Kidney (tissue), 14 donors: ENCODE measurements around the gene OLA1. TPM values are rescaled to one million over a fixed set of nuclear protein-coding genes. Genes with fewer than 3 reads are reported as not detected.

Experiments
- DNase-seq, 5 donors: peaks; one replicate each; pipeline ENCODE4 v3.0.0-alpha.2; 2013 to 2020
- FAIRE-seq: peaks from 2 replicates; lab custom pipeline; 2012; peaks lifted over from hg19 to GRCh38; lab: Jason Lieb, UNC
- H3K27ac ChIP-seq, 2 donors: one replicate each; pipeline ENCODE4 v1.7.0; 2013; ENCODE audit warnings: low read depth in 2 of 2, low read length in 2 of 2, inconsistent platforms in 1 of 2
- H3K27me3 ChIP-seq: one replicate; pipeline ENCODE4 v1.7.1; 2013; ENCODE audit warnings: low read length, inconsistent platforms; ENCODE audit not compliant: control insufficient read depth, insufficient read depth
- H3K36me3 ChIP-seq, 3 donors: one replicate each; pipeline versions ENCODE4 v1.7.0 to v1.7.1; 2013; ENCODE audit warnings: low read length in 3 of 3, control low read depth in 1 of 3, inconsistent platforms in 1 of 3; ENCODE audit not compliant: insufficient read depth in 3 of 3, control insufficient read depth in 2 of 3
- H3K4me1 ChIP-seq, 3 donors: one replicate each; pipeline versions ENCODE4 v1.7.0 to v1.7.1; 2013; ENCODE audit warnings: low read length in 3 of 3, inconsistent platforms in 1 of 3, low read depth in 1 of 3; ENCODE audit not compliant: control insufficient read depth in 2 of 3, insufficient read depth in 2 of 3
- H3K4me3 ChIP-seq, 3 donors: one replicate each; pipeline versions ENCODE4 v1.7.0 to v1.8.1; 2013; ENCODE audit warnings: low read length in 3 of 3, control low read depth in 1 of 3, inconsistent platforms in 1 of 3
- H3K9ac ChIP-seq, 3 donors: one replicate each; pipeline versions ENCODE4 v1.7.0 to v1.7.1; 2013; ENCODE audit warnings: low read length in 3 of 3, control low read depth in 1 of 3, inconsistent platforms in 1 of 3
- H3K9me3 ChIP-seq, 3 donors: one replicate each; pipeline versions ENCODE4 v1.7.0 to v1.7.1; 2013; ENCODE audit warnings: low read length in 3 of 3, control low read depth in 1 of 3, inconsistent platforms in 1 of 3; ENCODE audit not compliant: control insufficient read depth in 2 of 3, insufficient read depth in 1 of 3
- intact Hi-C: fragments of 100-400 bp; cut with DNase I; formaldehyde crosslinking; loops from one replicate; pipeline ENCODE4 v1.11.1; 2022
- polyA plus RNA-seq: library from polyadenylated mRNA; stranded (reverse); fragments of 350-450 nt; fragmentation: Illumina TruSeq; extraction: RNeasy Lipid Tissue Mini Kit (QIAGEN cat#74804); gene quantifications from one replicate; pipeline ENCODE4 v1.2.3, GENCODE V29; 2014; ENCODE audit warnings: low read depth, low replicate concordance; ENCODE audit not compliant: insufficient read depth
- total RNA-seq: library from RNA; stranded (reverse); fragmentation: NEBNext Ultra II Directional; extraction: Animal tissue kit (Norgen Biotek cat#: 25700); gene quantifications from one replicate; pipeline ENCODE4 v1.2.1, GENCODE V29; 2021
- TF ChIP-seq, protein P1 (sequence below): IDR thresholded peaks from 3 replicates; pipeline ENCODE4 v1.5.1; 2012; ENCODE audit warnings: mild to moderate bottlenecking, moderate library complexity, borderline replicate concordance; ENCODE audit not compliant: insufficient read depth; ENCODE audit errors: extremely low read depth
- donor health status: control.
- donor health status: control.
- donor health status: control.
- donor health status: control.
- donor health status: control.
- donor health status: DM: yes; HTN: yes; CAD: no.
- donor health status: Normal renal cell carcinoma (clear cell type).

OLA1 gene
- total and polyA plus RNA-seq, 2 donors from 2014 or later, result 64.2 to 90.0 TPM

DNA sequence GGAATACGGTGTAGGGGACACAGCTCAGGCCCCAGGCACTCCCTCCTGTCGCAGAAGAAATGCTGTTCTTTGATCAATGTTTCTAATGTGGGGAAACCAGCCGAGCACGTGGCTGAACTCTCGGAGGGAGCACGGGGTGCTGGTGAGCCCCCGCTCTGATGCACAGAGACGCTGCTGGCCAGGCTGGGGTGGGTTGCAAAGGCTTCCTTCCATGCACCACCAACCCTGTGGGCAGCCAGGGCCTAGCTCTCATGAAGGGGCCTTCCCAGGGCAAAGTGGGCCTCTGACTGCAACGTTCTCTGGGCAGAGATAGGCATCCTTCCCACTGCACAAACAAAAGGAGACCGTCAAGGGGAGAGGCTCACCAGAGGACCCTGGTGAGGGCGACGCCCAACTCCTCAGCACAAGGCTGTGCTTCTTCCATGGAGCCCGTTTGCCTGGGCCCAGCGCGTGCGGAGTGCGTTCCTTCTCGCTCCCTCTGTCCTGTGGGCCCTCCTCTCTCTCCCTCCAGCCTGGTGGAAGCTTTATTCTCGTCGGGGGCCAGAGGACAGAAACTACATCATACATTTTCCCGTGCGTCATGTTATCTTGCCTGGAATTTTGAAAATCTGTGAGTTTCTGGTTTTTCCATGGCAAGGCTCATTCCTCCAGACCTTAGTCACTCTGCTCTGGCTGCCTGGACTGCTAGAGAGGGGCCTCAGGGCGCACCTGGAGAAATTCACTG is 222.0 kb downstream of the OLA1 start:
- Histone ChIP-seq H3K4me1 (peaks cover 0 to 16% (median 0%) of the 10 kb centered on the region in 3 donors), H3K36me3 (no peaks in the 10 kb centered on the region), H3K9me3 (no peaks in the 10 kb centered on the region), H3K4me3 (no peak overlapping the region), H3K27ac (peak overlapping the region; percentile 55 to 64), H3K9ac (no peak overlapping the region), H3K27me3 (no peaks in the 10 kb centered on the region)
- TF ChIP-seq, protein P1, sequence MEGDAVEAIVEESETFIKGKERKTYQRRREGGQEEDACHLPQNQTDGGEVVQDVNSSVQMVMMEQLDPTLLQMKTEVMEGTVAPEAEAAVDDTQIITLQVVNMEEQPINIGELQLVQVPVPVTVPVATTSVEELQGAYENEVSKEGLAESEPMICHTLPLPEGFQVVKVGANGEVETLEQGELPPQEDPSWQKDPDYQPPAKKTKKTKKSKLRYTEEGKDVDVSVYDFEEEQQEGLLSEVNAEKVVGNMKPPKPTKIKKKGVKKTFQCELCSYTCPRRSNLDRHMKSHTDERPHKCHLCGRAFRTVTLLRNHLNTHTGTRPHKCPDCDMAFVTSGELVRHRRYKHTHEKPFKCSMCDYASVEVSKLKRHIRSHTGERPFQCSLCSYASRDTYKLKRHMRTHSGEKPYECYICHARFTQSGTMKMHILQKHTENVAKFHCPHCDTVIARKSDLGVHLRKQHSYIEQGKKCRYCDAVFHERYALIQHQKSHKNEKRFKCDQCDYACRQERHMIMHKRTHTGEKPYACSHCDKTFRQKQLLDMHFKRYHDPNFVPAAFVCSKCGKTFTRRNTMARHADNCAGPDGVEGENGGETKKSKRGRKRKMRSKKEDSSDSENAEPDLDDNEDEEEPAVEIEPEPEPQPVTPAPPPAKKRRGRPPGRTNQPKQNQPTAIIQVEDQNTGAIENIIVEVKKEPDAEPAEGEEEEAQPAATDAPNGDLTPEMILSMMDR, result no peak
- DNase-seq, result no peak
- FAIRE-seq, result no peak
- intact Hi-C loops, result no loop called here

DNA sequence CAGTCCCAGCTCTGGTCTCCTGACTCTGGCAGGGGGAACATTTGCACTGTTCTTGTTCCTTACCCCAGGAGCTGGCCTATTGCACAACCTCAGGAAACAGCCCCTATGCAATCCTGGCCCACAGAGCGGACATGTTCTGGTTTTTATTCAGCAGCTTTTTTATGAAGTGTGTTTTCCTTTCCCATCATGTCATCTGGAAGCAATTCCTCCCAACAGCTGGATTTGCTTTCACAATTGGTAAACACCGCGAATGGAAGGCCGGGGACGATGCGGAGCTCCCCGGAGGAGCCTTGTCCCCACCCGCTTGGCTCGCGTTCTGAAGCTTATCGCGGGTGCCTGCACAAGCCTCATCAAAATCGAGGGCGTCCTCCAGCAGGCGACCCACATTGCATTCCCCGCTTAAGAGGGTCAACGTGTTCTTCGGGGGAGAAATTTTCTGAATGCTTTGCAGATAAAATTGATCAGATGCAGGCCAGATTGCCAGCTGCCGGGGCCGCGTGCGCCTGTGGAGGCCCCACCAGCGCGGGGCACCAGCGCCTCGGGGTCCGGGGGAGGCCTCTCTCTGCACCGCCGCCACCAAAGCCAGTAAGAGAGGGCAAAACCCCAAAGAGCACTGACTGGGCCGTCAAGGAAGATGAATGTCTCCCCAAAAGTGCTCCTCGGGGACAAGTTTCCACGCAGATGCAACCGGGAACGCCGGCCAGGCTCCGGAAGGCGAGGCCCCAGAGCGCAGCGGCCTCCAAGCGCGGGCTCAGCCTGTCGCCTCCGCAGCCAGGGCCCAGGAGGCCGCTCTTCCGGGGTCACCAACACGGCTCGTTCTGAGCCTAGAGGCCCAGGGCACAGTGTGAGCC is 222.8 kb downstream of the OLA1 start:
- intact Hi-C loops, result no loop called here
- DNase-seq (peak; percentile 59 to 94 (median 68)), FAIRE-seq (no peak)
- Histone ChIP-seq H3K9ac (no peak overlapping the region), H3K27me3 (no peaks in the 10 kb centered on the region), H3K9me3 (no peaks in the 10 kb centered on the region), H3K36me3 (no peaks in the 10 kb centered on the region), H3K4me3 (no peak overlapping the region), H3K27ac (peak overlapping the region; percentile 9 to 55), H3K4me1 (peaks cover 0 to 16% (median 0%) of the 10 kb centered on the region in 3 donors)
- TF ChIP-seq, protein P1, result no peak

DNA sequence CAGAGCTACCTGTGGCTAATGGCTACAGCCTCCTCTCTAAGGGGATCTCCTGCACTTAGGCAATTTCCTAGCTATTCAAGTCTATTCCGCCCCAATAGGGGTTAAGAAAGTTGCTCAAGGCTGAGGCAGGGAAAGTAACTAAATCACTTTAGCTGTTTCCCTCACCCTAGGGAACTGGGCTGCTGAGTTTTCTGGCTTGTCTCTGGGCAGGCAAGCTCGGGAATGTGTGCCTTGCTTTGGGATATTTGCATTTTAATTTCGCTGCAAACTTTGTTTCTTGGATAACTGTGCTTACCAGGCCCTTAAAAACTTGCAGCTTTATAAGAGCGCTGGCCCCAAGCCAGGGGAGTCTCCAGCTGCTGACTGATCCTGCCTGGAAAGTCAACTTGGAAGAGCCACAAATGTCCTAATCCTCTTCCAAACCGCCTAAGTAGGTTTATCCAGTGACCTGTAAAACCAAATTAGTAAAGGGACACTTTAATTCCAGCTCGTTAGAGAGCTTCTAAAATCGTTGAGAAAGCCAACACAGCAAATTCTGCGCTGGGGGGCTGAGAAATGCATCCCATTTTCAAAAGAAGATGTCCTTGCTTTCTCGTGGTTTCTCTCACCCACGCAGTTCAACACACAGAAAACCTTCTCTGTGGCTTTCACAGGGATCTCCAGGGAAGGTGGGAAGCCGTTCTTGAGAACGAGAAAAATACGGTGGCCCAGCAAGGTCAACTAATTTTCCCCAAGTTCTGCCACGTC is 223.6 kb downstream of the OLA1 start:
- H3K9me3 ChIP-seq, result no peaks in the 10 kb centered on the region
- DNase-seq (peak in 3 of 5 donors; percentile 29 to 92 (median 84)), FAIRE-seq (no peak)
- TF ChIP-seq, protein P1, result no peak
- H3K27ac ChIP-seq, result peak overlapping the region in 1 of 2 donors; percentile 68
- no peaks in the 10 kb centered on the region for H3K27me3 ChIP-seq
- peaks cover 0 to 16% (median 0%) of the 10 kb centered on the region in 3 donors for H3K4me1 ChIP-seq
- intact Hi-C loops, result no loop called here
- no peak overlapping the region for H3K9ac ChIP-seq
- no peak overlapping the region for H3K4me3 ChIP-seq
- H3K36me3 ChIP-seq, result no peaks in the 10 kb centered on the region
